GM23338 (cell line): ENCODE results near the gene TXNDC2. TPM values are rescaled to one million over a fixed set of nuclear protein-coding genes. Genes with fewer than 3 reads are reported as not detected.

Experiments
- ATAC-seq: fragments of 200-7000 bp; cut with Tn5 transposase; 3 replicates; pipeline ENCODE4 v1.9.1; 2020
- DNase-seq: peaks from one replicate; pipeline ENCODE4 v3.0.0-alpha.2; 2015; ENCODE audit warnings: low spot score
- H2AFZ ChIP-seq: fragments of 200-600 bp; sonication (generic); 2 replicates; pipeline ENCODE4 v1.8.0; 2016; ENCODE audit warnings: antibody characterized with exemption, mild to moderate bottlenecking, moderate library complexity
- H3F3A ChIP-seq: fragments of 200-600 bp; sonication (generic); replicated peaks from 2 replicates; pipeline ENCODE4 v1.8.0; 2017; ENCODE audit warnings: antibody characterized with exemption, mixed run types, low read depth
- H3K27ac ChIP-seq: fragments of 200-600 bp; sonication (generic); 2 replicates; pipeline ENCODE4 v1.6.1; 2016; ENCODE audit warnings: low read depth
- H3K27me3 ChIP-seq: fragments of 200-600 bp; sonication (generic); 2 replicates; pipeline ENCODE4 v1.8.0; 2016; ENCODE audit warnings: mild to moderate bottlenecking, mixed run types, moderate library complexity; ENCODE audit not compliant: insufficient read depth
- H3K36me3 ChIP-seq: fragments of 200-600 bp; sonication (generic); 2 replicates; pipeline ENCODE4 v1.8.0; 2016; ENCODE audit warnings: mild to moderate bottlenecking; ENCODE audit not compliant: insufficient read depth
- H3K4me1 ChIP-seq: fragments of 200-600 bp; sonication (generic); 2 replicates; pipeline ENCODE4 v1.8.0; 2016; ENCODE audit warnings: mild to moderate bottlenecking, moderate library complexity; ENCODE audit not compliant: insufficient read depth
- H3K4me2 ChIP-seq: fragments of 200-600 bp; sonication (generic); 2 replicates; pipeline ENCODE4 v1.7.1; 2017; ENCODE audit warnings: mixed run types
- H3K4me3 ChIP-seq: fragments of 200-600 bp; sonication (generic); 2 replicates; pipeline ENCODE4 v1.6.1; 2016; ENCODE audit warnings: mixed run types
- H3K79me2 ChIP-seq: fragments of 200-600 bp; sonication (generic); replicated peaks from 2 replicates; pipeline ENCODE4 v1.8.0; 2017; ENCODE audit warnings: mild to moderate bottlenecking; ENCODE audit not compliant: insufficient read depth
- H3K9me2 ChIP-seq: fragments of 200-600 bp; sonication (generic); 2 replicates; pipeline ENCODE4 v1.8.0; 2017; ENCODE audit not compliant: insufficient read depth
- H4K20me1 ChIP-seq: fragments of 200-600 bp; sonication (generic); replicated peaks from 2 replicates; pipeline ENCODE4 v1.8.0; 2017; ENCODE audit warnings: mild to moderate bottlenecking; ENCODE audit not compliant: insufficient read depth
- H3K27ac Mint-ChIP-seq: 2 replicates; pipeline ENCODE4 v1.8.0; 2020; ENCODE audit warnings: inconsistent platforms, mild to moderate bottlenecking, moderate library complexity, mixed read lengths
- H3K27me3 Mint-ChIP-seq: 3 replicates; pipeline ENCODE4 v1.8.0; 2022; ENCODE audit warnings: low read depth, mild to moderate bottlenecking, moderate library complexity, mixed read lengths, inconsistent platforms; ENCODE audit not compliant: insufficient read depth, poor library complexity
- H3K36me3 Mint-ChIP-seq: 3 replicates; pipeline ENCODE4 v1.8.0; 2021; ENCODE audit warnings: low read depth, mild to moderate bottlenecking, inconsistent platforms, moderate library complexity, mixed read lengths
- H3K4me1 Mint-ChIP-seq: 3 replicates; pipeline ENCODE4 v1.8.0; 2020; ENCODE audit warnings: mild to moderate bottlenecking, inconsistent platforms, mixed read lengths
- H3K4me3 Mint-ChIP-seq: 3 replicates; pipeline ENCODE4 v1.8.0; 2021; ENCODE audit warnings: moderate library complexity, mild to moderate bottlenecking, inconsistent platforms, mixed read lengths
- H3K9me3 Mint-ChIP-seq: 3 replicates; pipeline ENCODE4 v1.8.0; 2020; ENCODE audit warnings: moderate library complexity, mild to moderate bottlenecking, inconsistent platforms, mixed read lengths
- CREB1 ChIP-seq: fragments of 250-450 bp; sonication (Bioruptor Pico); IDR thresholded peaks from 2 replicates; pipeline ENCODE4 v1.5.0; 2020; ENCODE audit warnings: low read depth, mild to moderate bottlenecking, moderate library complexity
- NANOG ChIP-seq: IDR thresholded peaks from 2 replicates; pipeline ENCODE4 v1.6.1; 2016; ENCODE audit warnings: antibody characterized with exemption, borderline replicate concordance
- POLR2AphosphoS5 ChIP-seq: IDR thresholded peaks from 2 replicates; pipeline ENCODE4 v1.6.1; 2016; ENCODE audit warnings: antibody characterized with exemption, low read depth
- STAT1 ChIP-seq: IDR thresholded peaks from one replicate; pipeline ENCODE4 v1.6.1; 2016; ENCODE audit warnings: antibody characterized with exemption; ENCODE audit not compliant: unreplicated experiment
- ZNF331 ChIP-seq: fragments of 250-450 bp; sonication (Bioruptor Pico); IDR thresholded peaks from 2 replicates; pipeline ENCODE4 v1.5.0; 2020; ENCODE audit warnings: low read depth, mild to moderate bottlenecking, moderate library complexity
- polyA plus RNA-seq: library from polyadenylated mRNA; unstranded; fragments of >200 nt; fragmentation: Nextera tagmentation; extraction: Ambion mirVana; gene quantifications from 2 replicates; pipeline ENCODE4 v1.2.1, GENCODE V29; 2016
- total RNA-seq: library from RNA; depleted of rRNA; stranded (reverse); fragments of >200 nt; shearing (Covaris generic); gene quantifications from 2 replicates; pipeline ENCODE4 v1.2.3, GENCODE V29; 2014
- TF ChIP-seq, protein P1 (sequence below): IDR thresholded peaks from 2 replicates; pipeline ENCODE4 v1.6.1; 2016; ENCODE audit warnings: antibody characterized with exemption
- TF ChIP-seq, protein P2 (sequence below), 2 experiments: fragments of 200-600 bp in 1 of 2; sonication (generic) in 1 of 2; conservative IDR thresholded peaks; 2 replicates each; pipeline versions ENCODE4 v1.5.1 to v1.6.1; 2016 to 2017; ENCODE audit warnings: antibody characterized with exemption in 2 of 2, low read depth in 2 of 2, mild to moderate bottlenecking in 2 of 2, moderate library complexity in 1 of 2
- TF ChIP-seq, protein P3 (sequence below): IDR thresholded peaks from one replicate; pipeline ENCODE4 v1.6.1; 2018; ENCODE audit warnings: antibody characterized with exemption; ENCODE audit not compliant: unreplicated experiment
- TF ChIP-seq, protein P4 (sequence below): fragments of 250-450 bp; sonication (Bioruptor Pico); IDR thresholded peaks from 2 replicates; pipeline ENCODE4 v1.5.0; 2020; ENCODE audit warnings: mild to moderate bottlenecking, moderate library complexity

The TXNDC2 gene
- total and polyA plus RNA-seq, 2 experiments from 2014 or later, result 0.16 TPM; not detected in 1

DNA sequence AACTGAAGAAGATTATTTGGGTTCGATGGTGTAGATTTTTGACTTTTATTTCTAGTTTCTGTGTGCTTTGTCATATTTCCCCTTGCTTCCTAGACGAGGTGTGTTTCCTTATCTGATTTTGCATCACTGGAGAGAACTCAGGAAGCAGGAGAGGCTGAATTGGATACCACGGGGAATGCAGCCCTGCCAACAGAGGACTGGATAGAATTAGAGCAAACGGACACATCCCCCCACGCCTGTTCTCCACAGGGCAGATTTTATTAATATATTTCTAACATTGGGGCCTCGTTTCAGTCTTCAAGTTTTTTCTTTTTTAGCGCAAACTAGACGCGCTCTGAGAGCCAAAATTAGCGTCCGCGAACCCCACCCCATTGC lies 27.4 kb downstream of the TXNDC2 start (continued):
- TF ChIP-seq, protein P1, sequence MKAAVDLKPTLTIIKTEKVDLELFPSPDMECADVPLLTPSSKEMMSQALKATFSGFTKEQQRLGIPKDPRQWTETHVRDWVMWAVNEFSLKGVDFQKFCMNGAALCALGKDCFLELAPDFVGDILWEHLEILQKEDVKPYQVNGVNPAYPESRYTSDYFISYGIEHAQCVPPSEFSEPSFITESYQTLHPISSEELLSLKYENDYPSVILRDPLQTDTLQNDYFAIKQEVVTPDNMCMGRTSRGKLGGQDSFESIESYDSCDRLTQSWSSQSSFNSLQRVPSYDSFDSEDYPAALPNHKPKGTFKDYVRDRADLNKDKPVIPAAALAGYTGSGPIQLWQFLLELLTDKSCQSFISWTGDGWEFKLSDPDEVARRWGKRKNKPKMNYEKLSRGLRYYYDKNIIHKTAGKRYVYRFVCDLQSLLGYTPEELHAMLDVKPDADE, result no peak

DNA sequence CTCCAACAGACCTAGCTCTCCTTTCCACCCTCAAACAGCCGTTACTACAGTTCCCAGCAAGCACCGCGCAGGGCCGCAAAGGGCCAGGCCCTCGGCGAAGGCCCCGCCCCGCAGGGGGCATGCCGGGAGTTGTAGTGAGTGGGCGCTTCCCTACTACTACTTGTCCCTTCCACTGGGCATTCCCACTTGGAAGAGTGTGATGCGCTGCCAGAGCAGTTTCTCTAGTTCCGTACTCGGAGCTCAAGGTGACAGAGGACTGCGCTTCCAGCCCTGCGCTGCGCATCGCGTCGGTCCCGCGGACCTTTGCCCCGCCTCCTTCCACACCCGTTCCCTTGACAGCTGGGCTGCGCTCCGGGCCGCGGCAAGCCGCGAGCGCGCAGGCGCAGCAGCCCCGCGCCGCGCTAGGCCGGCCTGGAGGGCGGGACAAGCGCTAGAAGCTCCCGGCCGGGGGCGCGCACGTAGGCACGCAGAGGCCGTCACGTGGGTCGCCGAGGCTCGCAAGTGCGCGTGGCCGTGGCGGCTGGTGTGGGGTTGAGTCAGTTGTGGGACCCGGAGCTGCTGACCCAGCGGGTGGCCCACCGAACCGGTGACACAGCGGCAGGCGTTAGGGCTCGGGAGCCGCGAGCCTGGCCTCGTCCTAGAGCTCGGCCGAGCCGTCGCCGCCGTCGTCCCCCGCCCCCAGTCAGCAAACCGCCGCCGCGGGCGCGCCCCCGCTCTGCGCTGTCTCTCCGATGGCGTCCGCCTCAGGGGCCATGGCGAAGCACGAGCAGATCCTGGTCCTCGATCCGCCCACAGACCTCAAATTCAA lies 28.0 kb downstream of the TXNDC2 start, which contains the start of gene VAPA:
TSS of gene VAPA (plus strand) at position 491 of the 808 bp plus-strand sequence. CDS start at position 732, 241 bp downstream.
- H4K20me1 ChIP-seq, result peaks cover 25% of the 10 kb centered on the region
- no peaks in the 10 kb centered on the region for H3K27me3 ChIP-seq
- peaks cover 2% of the 10 kb centered on the region for H3K27me3 Mint-ChIP-seq
- peak within 1 kb of the TSS; percentile 98 for H3K4me2 ChIP-seq
- H3K4me1 Mint-ChIP-seq, result peaks cover 18% of the 10 kb centered on the region
- peak within 1 kb of the TSS; percentile 85 for H3K4me3 Mint-ChIP-seq
- no peaks in the 10 kb centered on the region for H3K9me2 ChIP-seq
- H3K27ac Mint-ChIP-seq, result peak within 1 kb of the TSS; percentile 77; the same call in 1 of the 2 replicates
- ATAC-seq (peak; percentile 89), DNase-seq (peak; percentile 97)
- H3K36me3 Mint-ChIP-seq, result peaks cover 3% of the 10 kb centered on the region; the same call in 1 of the 3 replicates
- H3K79me2 ChIP-seq, result peaks cover 41% of the 10 kb centered on the region
- H3K27ac ChIP-seq, result peak within 1 kb of the TSS; percentile 85
- peaks cover 40% of the 10 kb centered on the region for H3K4me1 ChIP-seq
- H3F3A ChIP-seq, result no peaks in the 10 kb centered on the region
- no peaks in the 10 kb centered on the region for H3K36me3 ChIP-seq
- peak within 1 kb of the TSS; percentile 90 for H2AFZ ChIP-seq
- no peaks in the 10 kb centered on the region for H3K9me3 Mint-ChIP-seq
- H3K4me3 ChIP-seq, result peak within 1 kb of the TSS; percentile 84
- TF ChIP-seq, protein P1, result peak; percentile 94
- TF ChIP-seq, protein P2, sequence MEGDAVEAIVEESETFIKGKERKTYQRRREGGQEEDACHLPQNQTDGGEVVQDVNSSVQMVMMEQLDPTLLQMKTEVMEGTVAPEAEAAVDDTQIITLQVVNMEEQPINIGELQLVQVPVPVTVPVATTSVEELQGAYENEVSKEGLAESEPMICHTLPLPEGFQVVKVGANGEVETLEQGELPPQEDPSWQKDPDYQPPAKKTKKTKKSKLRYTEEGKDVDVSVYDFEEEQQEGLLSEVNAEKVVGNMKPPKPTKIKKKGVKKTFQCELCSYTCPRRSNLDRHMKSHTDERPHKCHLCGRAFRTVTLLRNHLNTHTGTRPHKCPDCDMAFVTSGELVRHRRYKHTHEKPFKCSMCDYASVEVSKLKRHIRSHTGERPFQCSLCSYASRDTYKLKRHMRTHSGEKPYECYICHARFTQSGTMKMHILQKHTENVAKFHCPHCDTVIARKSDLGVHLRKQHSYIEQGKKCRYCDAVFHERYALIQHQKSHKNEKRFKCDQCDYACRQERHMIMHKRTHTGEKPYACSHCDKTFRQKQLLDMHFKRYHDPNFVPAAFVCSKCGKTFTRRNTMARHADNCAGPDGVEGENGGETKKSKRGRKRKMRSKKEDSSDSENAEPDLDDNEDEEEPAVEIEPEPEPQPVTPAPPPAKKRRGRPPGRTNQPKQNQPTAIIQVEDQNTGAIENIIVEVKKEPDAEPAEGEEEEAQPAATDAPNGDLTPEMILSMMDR (conservative IDR thresholded peaks at IDR 0.05; ENCODE audit: low read depth in 2 of 2), result no peak
- no peak for TF ChIP-seq NANOG
- peak; percentile 25 for TF ChIP-seq CREB1 (CRISPR knock-in tag)
- TF ChIP-seq, protein P3, sequence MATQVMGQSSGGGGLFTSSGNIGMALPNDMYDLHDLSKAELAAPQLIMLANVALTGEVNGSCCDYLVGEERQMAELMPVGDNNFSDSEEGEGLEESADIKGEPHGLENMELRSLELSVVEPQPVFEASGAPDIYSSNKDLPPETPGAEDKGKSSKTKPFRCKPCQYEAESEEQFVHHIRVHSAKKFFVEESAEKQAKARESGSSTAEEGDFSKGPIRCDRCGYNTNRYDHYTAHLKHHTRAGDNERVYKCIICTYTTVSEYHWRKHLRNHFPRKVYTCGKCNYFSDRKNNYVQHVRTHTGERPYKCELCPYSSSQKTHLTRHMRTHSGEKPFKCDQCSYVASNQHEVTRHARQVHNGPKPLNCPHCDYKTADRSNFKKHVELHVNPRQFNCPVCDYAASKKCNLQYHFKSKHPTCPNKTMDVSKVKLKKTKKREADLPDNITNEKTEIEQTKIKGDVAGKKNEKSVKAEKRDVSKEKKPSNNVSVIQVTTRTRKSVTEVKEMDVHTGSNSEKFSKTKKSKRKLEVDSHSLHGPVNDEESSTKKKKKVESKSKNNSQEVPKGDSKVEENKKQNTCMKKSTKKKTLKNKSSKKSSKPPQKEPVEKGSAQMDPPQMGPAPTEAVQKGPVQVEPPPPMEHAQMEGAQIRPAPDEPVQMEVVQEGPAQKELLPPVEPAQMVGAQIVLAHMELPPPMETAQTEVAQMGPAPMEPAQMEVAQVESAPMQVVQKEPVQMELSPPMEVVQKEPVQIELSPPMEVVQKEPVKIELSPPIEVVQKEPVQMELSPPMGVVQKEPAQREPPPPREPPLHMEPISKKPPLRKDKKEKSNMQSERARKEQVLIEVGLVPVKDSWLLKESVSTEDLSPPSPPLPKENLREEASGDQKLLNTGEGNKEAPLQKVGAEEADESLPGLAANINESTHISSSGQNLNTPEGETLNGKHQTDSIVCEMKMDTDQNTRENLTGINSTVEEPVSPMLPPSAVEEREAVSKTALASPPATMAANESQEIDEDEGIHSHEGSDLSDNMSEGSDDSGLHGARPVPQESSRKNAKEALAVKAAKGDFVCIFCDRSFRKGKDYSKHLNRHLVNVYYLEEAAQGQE, result no peak
- TF ChIP-seq, protein P4, sequence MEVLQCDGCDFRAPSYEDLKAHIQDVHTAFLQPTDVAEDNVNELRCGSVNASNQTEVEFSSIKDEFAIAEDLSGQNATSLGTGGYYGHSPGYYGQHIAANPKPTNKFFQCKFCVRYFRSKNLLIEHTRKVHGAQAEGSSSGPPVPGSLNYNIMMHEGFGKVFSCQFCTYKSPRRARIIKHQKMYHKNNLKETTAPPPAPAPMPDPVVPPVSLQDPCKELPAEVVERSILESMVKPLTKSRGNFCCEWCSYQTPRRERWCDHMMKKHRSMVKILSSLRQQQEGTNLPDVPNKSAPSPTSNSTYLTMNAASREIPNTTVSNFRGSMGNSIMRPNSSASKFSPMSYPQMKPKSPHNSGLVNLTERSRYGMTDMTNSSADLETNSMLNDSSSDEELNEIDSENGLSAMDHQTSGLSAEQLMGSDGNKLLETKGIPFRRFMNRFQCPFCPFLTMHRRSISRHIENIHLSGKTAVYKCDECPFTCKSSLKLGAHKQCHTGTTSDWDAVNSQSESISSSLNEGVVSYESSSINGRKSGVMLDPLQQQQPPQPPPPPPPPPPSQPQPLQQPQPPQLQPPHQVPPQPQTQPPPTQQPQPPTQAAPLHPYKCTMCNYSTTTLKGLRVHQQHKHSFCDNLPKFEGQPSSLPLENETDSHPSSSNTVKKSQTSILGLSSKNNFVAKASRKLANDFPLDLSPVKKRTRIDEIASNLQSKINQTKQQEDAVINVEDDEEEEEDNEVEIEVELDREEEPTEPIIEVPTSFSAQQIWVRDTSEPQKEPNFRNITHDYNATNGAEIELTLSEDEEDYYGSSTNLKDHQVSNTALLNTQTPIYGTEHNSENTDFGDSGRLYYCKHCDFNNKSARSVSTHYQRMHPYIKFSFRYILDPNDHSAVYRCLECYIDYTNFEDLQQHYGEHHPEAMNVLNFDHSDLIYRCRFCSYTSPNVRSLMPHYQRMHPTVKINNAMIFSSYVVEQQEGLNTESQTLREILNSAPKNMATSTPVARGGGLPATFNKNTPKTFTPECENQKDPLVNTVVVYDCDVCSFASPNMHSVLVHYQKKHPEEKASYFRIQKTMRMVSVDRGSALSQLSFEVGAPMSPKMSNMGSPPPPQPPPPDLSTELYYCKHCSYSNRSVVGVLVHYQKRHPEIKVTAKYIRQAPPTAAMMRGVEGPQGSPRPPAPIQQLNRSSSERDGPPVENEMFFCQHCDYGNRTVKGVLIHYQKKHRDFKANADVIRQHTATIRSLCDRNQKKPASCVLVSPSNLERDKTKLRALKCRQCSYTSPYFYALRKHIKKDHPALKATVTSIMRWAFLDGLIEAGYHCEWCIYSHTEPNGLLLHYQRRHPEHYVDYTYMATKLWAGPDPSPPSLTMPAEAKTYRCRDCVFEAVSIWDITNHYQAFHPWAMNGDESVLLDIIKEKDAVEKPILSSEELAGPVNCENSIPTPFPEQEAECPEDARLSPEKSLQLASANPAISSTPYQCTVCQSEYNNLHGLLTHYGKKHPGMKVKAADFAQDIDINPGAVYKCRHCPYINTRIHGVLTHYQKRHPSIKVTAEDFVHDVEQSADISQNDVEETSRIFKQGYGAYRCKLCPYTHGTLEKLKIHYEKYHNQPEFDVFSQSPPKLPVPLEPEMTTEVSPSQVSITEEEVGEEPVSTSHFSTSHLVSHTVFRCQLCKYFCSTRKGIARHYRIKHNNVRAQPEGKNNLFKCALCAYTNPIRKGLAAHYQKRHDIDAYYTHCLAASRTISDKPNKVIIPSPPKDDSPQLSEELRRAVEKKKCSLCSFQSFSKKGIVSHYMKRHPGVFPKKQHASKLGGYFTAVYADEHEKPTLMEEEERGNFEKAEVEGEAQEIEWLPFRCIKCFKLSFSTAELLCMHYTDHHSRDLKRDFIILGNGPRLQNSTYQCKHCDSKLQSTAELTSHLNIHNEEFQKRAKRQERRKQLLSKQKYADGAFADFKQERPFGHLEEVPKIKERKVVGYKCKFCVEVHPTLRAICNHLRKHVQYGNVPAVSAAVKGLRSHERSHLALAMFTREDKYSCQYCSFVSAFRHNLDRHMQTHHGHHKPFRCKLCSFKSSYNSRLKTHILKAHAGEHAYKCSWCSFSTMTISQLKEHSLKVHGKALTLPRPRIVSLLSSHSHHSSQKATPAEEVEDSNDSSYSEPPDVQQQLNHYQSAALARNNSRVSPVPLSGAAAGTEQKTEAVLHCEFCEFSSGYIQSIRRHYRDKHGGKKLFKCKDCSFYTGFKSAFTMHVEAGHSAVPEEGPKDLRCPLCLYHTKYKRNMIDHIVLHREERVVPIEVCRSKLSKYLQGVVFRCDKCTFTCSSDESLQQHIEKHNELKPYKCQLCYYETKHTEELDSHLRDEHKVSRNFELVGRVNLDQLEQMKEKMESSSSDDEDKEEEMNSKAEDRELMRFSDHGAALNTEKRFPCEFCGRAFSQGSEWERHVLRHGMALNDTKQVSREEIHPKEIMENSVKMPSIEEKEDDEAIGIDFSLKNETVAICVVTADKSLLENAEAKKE (CRISPR knock-in tag), result no peak
- no peak for TF ChIP-seq STAT1
- TF ChIP-seq ZNF331 (CRISPR knock-in tag), result no peak
- peak; percentile 86 for TF ChIP-seq POLR2AphosphoS5
